Esophagus muscularis mucosa (tissue), 3 donors: Measurements from ENCODE around the gene ACO2.

Source experiments
- CTCF ChIP-seq, 3 experiments: fragments of 200-600 bp in 2 of 3; fragments of 450-650 bp in 1 of 3; sonication (generic) in 2 of 3; IDR thresholded peaks; one replicate each; pipeline ENCODE4 v1.5.1; 2017 to 2019; ENCODE audit warnings: antibody characterized with exemption in 3 of 3, mild to moderate bottlenecking in 2 of 3, moderate library complexity in 1 of 3
- POLR2AphosphoS5 ChIP-seq, 2 donors: sonication (generic); formaldehyde crosslinking; IDR thresholded peaks; one replicate each; pipeline ENCODE4 v1.6.1; 2017; ENCODE audit warnings: antibody characterized with exemption in 2 of 2

DNA sequence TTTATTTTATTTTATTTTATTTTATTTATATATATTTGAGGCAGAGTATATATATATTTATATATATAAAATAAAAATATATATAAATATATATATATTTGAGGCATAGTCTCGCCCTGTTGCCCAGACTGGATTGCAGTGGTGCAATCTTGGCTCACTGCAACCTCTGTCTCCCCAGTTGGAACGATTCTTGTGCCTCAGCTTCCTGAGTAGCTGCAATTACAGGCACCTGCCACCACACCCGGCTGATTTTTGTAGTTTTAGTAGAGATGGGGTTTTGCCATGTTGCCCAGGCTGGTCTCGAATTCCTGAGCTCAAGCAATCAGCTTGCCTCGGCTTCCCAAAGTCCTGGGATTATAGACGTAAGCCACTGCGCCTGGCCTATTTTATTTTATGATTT lies 31.4 kb downstream of the ACO2 start:
- TF ChIP-seq CTCF (IDR thresholded peaks at IDR 0.05) (no peak), POLR2AphosphoS5 (IDR thresholded peaks at IDR 0.05) (no peak)
